22Rv1 (cell line): ENCODE measurements around the gene TRIP12.

Source experiments
- CTCF ChIP-seq: fragments of 450-650 bp; IDR thresholded peaks from 2 replicates; pipeline ENCODE4 v1.5.1; 2017; ENCODE audit warnings: mild to moderate bottlenecking
- ZFX ChIP-seq: fragments of 450-650 bp; IDR thresholded peaks from 2 replicates; pipeline ENCODE4 v1.6.1; 2017; ENCODE audit warnings: antibody characterized with exemption, borderline replicate concordance

DNA sequence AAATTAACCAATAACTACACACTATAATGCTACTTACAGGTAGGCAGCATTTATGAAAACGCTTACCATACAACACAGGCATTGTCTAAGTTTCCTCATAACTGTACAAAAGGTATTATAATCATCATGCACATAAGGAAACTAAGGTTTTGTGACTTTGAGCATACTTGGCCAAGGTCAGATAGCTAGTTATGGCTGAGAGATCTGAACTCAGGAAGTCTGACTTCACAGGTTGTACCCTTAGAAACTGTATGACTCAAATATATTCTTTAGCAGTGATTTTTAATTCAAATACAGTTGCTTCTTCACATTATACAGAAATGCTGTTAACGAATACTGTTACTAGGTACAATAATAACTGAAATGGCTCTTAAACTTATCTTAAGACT, 89.3 kb downstream of the TRIP12 start:
- TF ChIP-seq CTCF, result no peak
- TF ChIP-seq ZFX, result no peak
